NCI-H524 (cell line): ENCODE data around the gene LBHD2.
A peak's percentile ranks its signal among the peaks of the same experiment; 100 is the strongest.

Source experiments
- DNase-seq, 2 experiments: peaks; one replicate each; lab custom pipeline; 2025; lab: John Stamatoyannopoulos, UW

The LBHD2 gene

GRCh38 chr14:103121121-103121845 is 37.3 kb downstream of the LBHD2 start:
- DNase-seq: no peak

- peak; percentile 87 to 91 for DNase-seq
These were observed 38.0 kb downstream of the LBHD2 start for GRCh38 chr14:103121846-103122584.

GRCh38 chr14:103122585-103122946 is 38.6 kb downstream of the LBHD2 start:
- DNase-seq: peak in 1 of 2 experiments; percentile 53

GRCh38 chr14:103122947-103123633 is 39.1 kb downstream of the LBHD2 start, which contains the start of gene TNFAIP2:
Gene TNFAIP2, plus strand, starts transcription at chr14:103123461. Its CDS starts 2,997 bp downstream, at chr14:103126458.
- DNase-seq: no peak

- DNase-seq: no peak
These were observed 39.9 kb downstream of the LBHD2 start for GRCh38 chr14:103123634-103124500.

GRCh38 chr14:103124501-103125001 is 40.5 kb downstream of the LBHD2 start:
- no peak for DNase-seq

- no peak for DNase-seq
These were observed 41.4 kb downstream of the LBHD2 start for GRCh38 chr14:103125098-103126070.

- no peak for DNase-seq
These were observed 42.3 kb downstream of the LBHD2 start for GRCh38 chr14:103126088-103126872.

- DNase-seq: peak; percentile 58 to 78
These were observed 42.9 kb downstream of the LBHD2 start for GRCh38 chr14:103126873-103127304.

GRCh38 chr14:103127356-103127755 is 43.3 kb downstream of the LBHD2 start:
- no peak for DNase-seq

GRCh38 chr14:103127861-103128598 is 44.0 kb downstream of the LBHD2 start:
- no peak for DNase-seq

- DNase-seq: no peak
These were observed 44.8 kb downstream of the LBHD2 start for GRCh38 chr14:103128631-103129300.

- no peak for DNase-seq
These were observed 45.4 kb downstream of the LBHD2 start for GRCh38 chr14:103129301-103130016.

GRCh38 chr14:103130017-103130764 is 46.2 kb downstream of the LBHD2 start:
- DNase-seq: no peak

- peak; percentile 46 to 80 for DNase-seq
These were observed 47.0 kb downstream of the LBHD2 start for GRCh38 chr14:103130965-103131364.

- DNase-seq: no peak
These were observed 47.6 kb downstream of the LBHD2 start for GRCh38 chr14:103131580-103131979.
